Small intestine (tissue), 7 donors: Measurements from ENCODE around the gene PCDHGA9. TPM values are rescaled to one million over a fixed set of nuclear protein-coding genes. Genes with fewer than 3 reads are reported as not detected.
"Not testable (repeated sequence)": the region's sequence is repeated elsewhere in the genome, so short reads cannot be mapped to it uniquely, and the experiment has no call there.

Experiments used
- DNase-seq, 2 donors: peaks; one replicate each; pipeline versions ENCODE4 v3.0.0 to v3.0.0-alpha.2; 2013
- FAIRE-seq: peaks from 2 replicates; lab custom pipeline; 2012; peaks lifted over from hg19 to GRCh38; lab: Jason Lieb, UNC
- H3K27ac ChIP-seq, 3 donors: one replicate each; pipeline ENCODE4 v1.5.1; 2013; ENCODE audit warnings: low read length in 2 of 3, mild to moderate bottlenecking in 2 of 3, control low read depth in 1 of 3, inconsistent platforms in 1 of 3, low read depth in 1 of 3, moderate library complexity in 1 of 3
- H3K27me3 ChIP-seq, 3 donors: one replicate each; pipeline ENCODE4 v1.6.1; 2013; ENCODE audit warnings: low read length in 3 of 3, inconsistent platforms in 1 of 3; ENCODE audit not compliant: control insufficient read depth in 3 of 3, insufficient read depth in 3 of 3
- H3K36me3 ChIP-seq, 3 donors: one replicate each; pipeline ENCODE4 v1.6.1; 2013; ENCODE audit warnings: low read length in 3 of 3, inconsistent platforms in 1 of 3, low read depth in 1 of 3, mild to moderate bottlenecking in 1 of 3, moderate library complexity in 1 of 3; ENCODE audit not compliant: control insufficient read depth in 3 of 3, insufficient read depth in 2 of 3
- H3K4me1 ChIP-seq, 3 donors: one replicate each; pipeline ENCODE4 v1.6.1; 2013; ENCODE audit warnings: low read length in 2 of 3, inconsistent platforms in 1 of 3, low read depth in 1 of 3, mild to moderate bottlenecking in 1 of 3, moderate library complexity in 1 of 3; ENCODE audit not compliant: control insufficient read depth in 3 of 3, insufficient read depth in 2 of 3
- H3K4me3 ChIP-seq, 3 donors: one replicate each; pipeline ENCODE4 v1.5.1; 2013; ENCODE audit warnings: low read length in 3 of 3, control low read depth in 1 of 3, inconsistent platforms in 1 of 3, low read depth in 1 of 3, mild to moderate bottlenecking in 1 of 3, moderate library complexity in 1 of 3
- H3K9me3 ChIP-seq, 2 donors: one replicate each; pipeline ENCODE4 v1.6.1; 2013; ENCODE audit warnings: low read depth in 1 of 2, low read length in 1 of 2; ENCODE audit not compliant: control insufficient read depth in 2 of 2, insufficient read depth in 1 of 2
- WGBS, 3 donors: extraction: QIAGEN DNeasy Blood & Tissue Kit; methylation state at CpG; one replicate each; pipeline ENCODE4 v1.1.7; 2013; 5-methylcytosine and 5-hydroxymethylcytosine counted together
- polyA plus RNA-seq, 4 donors: library from polyadenylated mRNA; stranded (reverse) in 3 of 4; unstranded in 1 of 4; fragments of 200-250 nt in 3 of 4; fragments of 120-200 nt in 1 of 4; gene quantifications; one replicate each; pipeline versions ENCODE4 v1.2.1 to v1.2.3, GENCODE V29; 2013
- donor health status: healthy with polysubstance abuse.
- donor health status: control.
- donor health status: control.
- donor health status: Bipolar disorder and iron deficiency.
- donor health status: healthy.

PCDHGA9 gene
- polyA plus RNA-seq, 4 donors: 0.75 to 1.0 TPM; not detected in 2

GRCh38 chr5:141417494-141418172 is 15.1 kb downstream of the PCDHGA9 start, which contains the start of gene PCDHGB7:
TSS of gene PCDHGB7 (plus strand) at chr5:141417677. CDS start at chr5:141417860, 183 bp downstream.
- not testable (repeated sequence) for H3K4me1 ChIP-seq, H3K27ac ChIP-seq, FAIRE-seq, H3K36me3 ChIP-seq
- Histone ChIP-seq H3K27me3 (peaks cover 0 to 66% (median 31%) of the 10 kb centered on the region in 3 donors), H3K9me3 (peaks cover 19 to 74% of the 10 kb centered on the region in 2 donors), H3K4me3 (peak within 1 kb of the TSS in 1 of 3 donors; percentile 37)
- DNase-seq: peak; percentile 23 to 68
- 8 to 36% (median 27%) methylated on average over 33 to 47 of the region's 47 CpGs for WGBS, 3 donors

- H3K4me3 ChIP-seq: no peak overlapping the region
- WGBS, 3 donors: 33 to 63% (median 57%) methylated on average over 73 to 74 of the region's 74 CpGs
- DNase-seq (no peak), FAIRE-seq (no peak)
- H3K36me3 ChIP-seq: no peaks in the 10 kb centered on the region
- H3K4me1 ChIP-seq: no peaks in the 10 kb centered on the region
- H3K9me3 ChIP-seq: peaks cover 22 to 68% of the 10 kb centered on the region in 2 donors
- H3K27ac ChIP-seq: no peak overlapping the region
- H3K27me3 ChIP-seq: peaks cover 0 to 59% (median 30%) of the 10 kb centered on the region in 3 donors
Observed at GRCh38 chr5:141419074-141419880, 16.7 kb downstream of the PCDHGA9 start.

- Histone ChIP-seq H3K27ac (no peak within 1 kb of the TSS), H3K36me3 (no peaks in the 10 kb centered on the region), H3K9me3 (peaks cover 22 to 60% of the 10 kb centered on the region in 2 donors), H3K4me3 (peak within 1 kb of the TSS in 1 of 3 donors; percentile 15), H3K27me3 (peaks cover 0 to 49% (median 27%) of the 10 kb centered on the region in 3 donors), H3K4me1 (no peaks in the 10 kb centered on the region)
- DNase-seq (peak in 1 of 2 donors; percentile 43), FAIRE-seq (no peak)
- WGBS, 3 donors: 10 to 33% (median 31%) methylated on average over 42 of the region's 42 CpGs
Observed at GRCh38 chr5:141420855-141421488, 18.4 kb downstream of the PCDHGA9 start, which contains the start of gene PCDHGA11. TSS of gene PCDHGA11 (plus strand) at chr5:141421051. CDS start at chr5:141421228, 177 bp downstream.

- Histone ChIP-seq H3K9me3 (peaks cover 22 to 65% of the 10 kb centered on the region in 2 donors), H3K27me3 (peaks cover 0 to 53% (median 28%) of the 10 kb centered on the region in 3 donors), H3K36me3 (no peaks in the 10 kb centered on the region), H3K4me1 (no peaks in the 10 kb centered on the region), H3K27ac (no peak overlapping the region), H3K4me3 (no peak overlapping the region)
- WGBS, 3 donors: 11 to 22% (median 11%) methylated on average over 13 of the region's 13 CpGs
- DNase-seq (no peak), FAIRE-seq (no peak)
Observed at GRCh38 chr5:141421489-141421855, 18.9 kb downstream of the PCDHGA9 start.

- no peak for FAIRE-seq
- Histone ChIP-seq H3K36me3 (no peaks in the 10 kb centered on the region), H3K9me3 (peaks cover 22 to 73% of the 10 kb centered on the region in 2 donors), H3K27me3 (peaks cover 0 to 59% (median 30%) of the 10 kb centered on the region in 3 donors), H3K4me3 (no peak overlapping the region), H3K4me1 (no peaks in the 10 kb centered on the region), H3K27ac (no peak overlapping the region)
- 24 to 49% (median 48%) methylated on average over 40 to 42 of the region's 42 CpGs for WGBS, 3 donors
- no peak for DNase-seq
Observed at GRCh38 chr5:141422742-141423291, 20.2 kb downstream of the PCDHGA9 start.

- H3K4me1 ChIP-seq: no peaks in the 10 kb centered on the region
- no peaks in the 10 kb centered on the region for H3K36me3 ChIP-seq
- peaks cover 0 to 40% (median 15%) of the 10 kb centered on the region in 3 donors for H3K27me3 ChIP-seq
- H3K9me3 ChIP-seq: peaks cover 3 to 64% of the 10 kb centered on the region in 2 donors
- H3K27ac ChIP-seq: no peak overlapping the region
- FAIRE-seq (no peak), DNase-seq (no peak)
- H3K4me3 ChIP-seq: no peak overlapping the region
- WGBS, 3 donors: 45 to 66% (median 65%) methylated on average over 53 of the region's 53 CpGs
Observed at GRCh38 chr5:141427783-141428426, 25.3 kb downstream of the PCDHGA9 start.

GRCh38 chr5:141430332-141431113 is 27.9 kb downstream of the PCDHGA9 start, which contains the start of gene PCDHGA12:
TSS of gene PCDHGA12 (plus strand) at chr5:141430507. CDS start at chr5:141430760, 253 bp downstream.
- H3K9me3 ChIP-seq: peaks cover 2 to 70% of the 10 kb centered on the region in 2 donors
- WGBS, 3 donors: 13 to 34% (median 33%) methylated on average over 33 of the region's 33 CpGs

More at GRCh38 chr5:141430332-141431113, 27.9 kb downstream of the PCDHGA9 start, which contains the start of gene PCDHGA12:
- H3K27me3 ChIP-seq: peaks cover 0 to 39% (median 12%) of the 10 kb centered on the region in 3 donors
- no peaks in the 10 kb centered on the region for H3K36me3 ChIP-seq
- H3K4me3 ChIP-seq: no peak within 1 kb of the TSS
- no peak for FAIRE-seq
- H3K4me1 ChIP-seq: no peaks in the 10 kb centered on the region
- peak in 1 of 2 donors; percentile 2 for DNase-seq
- no peak within 1 kb of the TSS for H3K27ac ChIP-seq
